Parathyroid adenoma (tissue), 2 donors: ENCODE data around the gene ZNF573.
A peak's percentile ranks its signal among the peaks of the same experiment; 100 is the strongest.
"Not testable (repeated sequence)": the region's sequence is repeated elsewhere in the genome, so short reads cannot be mapped to it uniquely, and the experiment has no call there.

Experiments
- H2AFZ ChIP-seq: fragments of 300-600 bp; sonication (generic); one replicate; pipeline ENCODE4 v1.7.0; 2017; ENCODE audit warnings: antibody characterized with exemption, mild to moderate bottlenecking
- H3K27ac ChIP-seq: fragments of 300-600 bp; sonication (generic); one replicate; pipeline ENCODE4 v1.7.0; 2017
- H3K27me3 ChIP-seq: fragments of 300-600 bp; sonication (generic); one replicate; pipeline ENCODE4 v1.7.0; 2017; ENCODE audit warnings: low read length; ENCODE audit not compliant: control insufficient read depth, insufficient read depth
- H3K36me3 ChIP-seq: fragments of 300-600 bp; sonication (generic); one replicate; pipeline ENCODE4 v1.7.0; 2017; ENCODE audit warnings: low read length; ENCODE audit not compliant: control insufficient read depth, insufficient read depth
- H3K4me1 ChIP-seq: fragments of 300-600 bp; sonication (generic); one replicate; pipeline ENCODE4 v1.7.0; 2017; ENCODE audit warnings: control low read depth
- H3K4me2 ChIP-seq: fragments of 300-600 bp; sonication (generic); one replicate; pipeline ENCODE4 v1.7.0; 2017; ENCODE audit warnings: low read length
- H3K4me3 ChIP-seq: fragments of 300-600 bp; sonication (generic); one replicate; pipeline ENCODE4 v1.7.0; 2017; ENCODE audit warnings: low read depth, low read length
- H3K79me2 ChIP-seq: fragments of 300-600 bp; sonication (generic); one replicate; pipeline ENCODE4 v1.7.0; 2017; ENCODE audit warnings: control low read depth
- H3K9ac ChIP-seq: fragments of 300-600 bp; sonication (generic); one replicate; pipeline ENCODE4 v1.7.0; 2017; ENCODE audit warnings: mild to moderate bottlenecking
- H3K9me3 ChIP-seq: fragments of 300-600 bp; sonication (generic); one replicate; pipeline ENCODE4 v1.7.0; 2017; ENCODE audit warnings: low read length; ENCODE audit not compliant: control insufficient read depth
- TF ChIP-seq, protein P1 (sequence below): fragments of 300-600 bp; sonication (generic); IDR thresholded peaks from one replicate; pipeline ENCODE4 v1.7.0; 2017; ENCODE audit warnings: antibody characterized with exemption, mild to moderate bottlenecking
- donor health status: primary hyperparathyroidism.

The ZNF573 gene

DNA sequence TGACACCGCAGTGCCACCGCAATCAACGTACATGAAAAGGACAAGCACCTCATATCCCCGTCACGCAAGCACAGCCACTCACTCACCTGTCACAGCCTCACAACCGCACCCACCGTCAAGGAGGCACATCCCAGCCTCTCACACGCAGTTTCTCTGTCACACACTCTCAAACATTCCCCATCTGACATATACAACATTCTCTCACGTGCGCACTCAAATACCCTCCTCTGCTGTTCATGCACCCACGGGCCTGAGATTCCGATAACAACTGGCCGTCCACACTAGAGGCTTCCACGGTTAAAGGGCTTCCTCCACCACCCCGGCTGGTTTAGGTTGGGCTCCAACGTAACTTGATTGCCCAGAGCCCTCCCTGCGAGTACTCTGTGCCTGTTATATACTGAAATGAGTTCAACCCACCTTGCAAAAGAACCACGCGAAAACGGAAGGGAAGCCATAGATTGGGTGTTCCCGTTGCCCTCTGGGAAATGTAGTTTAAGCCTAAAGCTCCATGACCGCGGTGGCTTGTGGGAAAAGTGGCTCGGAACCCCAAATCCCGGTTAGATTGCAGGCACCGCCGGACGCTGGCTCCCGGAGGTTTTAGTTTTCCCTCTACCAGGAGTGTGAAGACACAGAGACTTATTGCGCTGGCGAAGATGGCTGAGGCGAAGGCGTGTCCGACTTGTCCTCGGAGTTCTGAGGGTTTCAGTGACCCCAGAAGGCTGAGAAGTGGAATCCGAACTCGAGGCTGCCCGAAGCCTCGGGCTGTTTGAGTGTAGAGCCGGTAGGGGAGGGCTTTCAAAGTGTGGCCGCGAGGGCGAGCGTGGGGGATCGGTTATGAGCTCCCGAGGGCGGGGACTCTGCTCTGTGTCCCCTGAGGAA lies at the start of gene ZNF573:
TSS of gene ZNF573 (minus strand) at position 460 of the 879 bp plus-strand sequence. CDS start 5,857 bp downstream, outside the sequence.
- H3K4me2 ChIP-seq, result peak within 1 kb of the TSS; percentile 89
- no peaks in the 10 kb centered on the region for H3K27me3 ChIP-seq
- no peaks in the 10 kb centered on the region for H3K4me1 ChIP-seq
- H3K27ac ChIP-seq, result peak within 1 kb of the TSS; percentile 82
- no peaks in the 10 kb centered on the region for H3K36me3 ChIP-seq
- H3K9me3 ChIP-seq, result no peaks in the 10 kb centered on the region
- peak within 1 kb of the TSS; percentile 34 for H3K9ac ChIP-seq
- H3K4me3 ChIP-seq, result peak within 1 kb of the TSS; percentile 94
- TF ChIP-seq, protein P1, sequence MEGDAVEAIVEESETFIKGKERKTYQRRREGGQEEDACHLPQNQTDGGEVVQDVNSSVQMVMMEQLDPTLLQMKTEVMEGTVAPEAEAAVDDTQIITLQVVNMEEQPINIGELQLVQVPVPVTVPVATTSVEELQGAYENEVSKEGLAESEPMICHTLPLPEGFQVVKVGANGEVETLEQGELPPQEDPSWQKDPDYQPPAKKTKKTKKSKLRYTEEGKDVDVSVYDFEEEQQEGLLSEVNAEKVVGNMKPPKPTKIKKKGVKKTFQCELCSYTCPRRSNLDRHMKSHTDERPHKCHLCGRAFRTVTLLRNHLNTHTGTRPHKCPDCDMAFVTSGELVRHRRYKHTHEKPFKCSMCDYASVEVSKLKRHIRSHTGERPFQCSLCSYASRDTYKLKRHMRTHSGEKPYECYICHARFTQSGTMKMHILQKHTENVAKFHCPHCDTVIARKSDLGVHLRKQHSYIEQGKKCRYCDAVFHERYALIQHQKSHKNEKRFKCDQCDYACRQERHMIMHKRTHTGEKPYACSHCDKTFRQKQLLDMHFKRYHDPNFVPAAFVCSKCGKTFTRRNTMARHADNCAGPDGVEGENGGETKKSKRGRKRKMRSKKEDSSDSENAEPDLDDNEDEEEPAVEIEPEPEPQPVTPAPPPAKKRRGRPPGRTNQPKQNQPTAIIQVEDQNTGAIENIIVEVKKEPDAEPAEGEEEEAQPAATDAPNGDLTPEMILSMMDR, result no peak
- H3K79me2 ChIP-seq, result no peaks in the 10 kb centered on the region
- peak within 1 kb of the TSS; percentile 98 for H2AFZ ChIP-seq

DNA sequence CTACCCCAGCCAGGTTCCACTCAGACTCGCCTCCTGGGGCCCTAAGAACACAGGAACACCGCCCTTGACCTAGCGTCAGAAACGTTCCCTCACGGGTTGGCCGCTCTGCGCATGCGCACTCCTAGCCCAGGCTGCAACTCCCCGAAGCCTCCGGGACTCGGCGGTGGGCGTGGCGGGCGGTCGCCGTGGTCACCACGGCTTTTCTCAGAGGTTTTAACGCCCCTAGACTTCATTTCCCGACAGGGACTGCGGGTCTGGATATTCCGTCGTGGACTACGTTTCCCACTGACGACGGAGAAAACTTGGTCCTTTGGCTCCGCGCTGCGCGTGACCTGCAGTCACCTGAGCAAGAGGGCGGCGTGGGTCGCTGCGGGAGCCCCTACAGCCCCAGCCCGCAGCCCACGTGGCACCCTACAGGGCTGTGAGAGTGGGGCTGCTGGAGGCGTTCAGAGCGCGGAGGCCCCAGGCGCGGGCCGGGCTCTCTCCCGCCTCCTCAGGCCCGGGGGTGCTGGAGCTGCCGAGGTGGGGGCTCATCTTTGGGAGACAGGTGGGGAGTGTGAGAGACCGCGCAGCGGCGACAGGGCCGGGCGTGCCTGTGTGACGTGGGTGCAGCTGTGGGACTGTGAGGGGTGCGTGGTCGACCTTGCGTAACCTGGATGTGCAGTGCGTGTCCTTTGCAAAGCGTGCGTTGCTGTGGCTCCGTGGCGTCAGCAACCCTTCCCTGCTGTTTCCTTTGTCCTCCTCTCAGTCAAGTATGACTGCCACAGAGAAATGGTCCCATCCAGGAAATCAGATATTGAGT lies 38.0 kb upstream of the ZNF573 start:
- Histone ChIP-seq H3K79me2 (no peaks in the 10 kb centered on the region), H3K9ac (no peak overlapping the region), H3K9me3 (no peaks in the 10 kb centered on the region), H3K4me2 (peak overlapping the region; percentile 97), H2AFZ (peak overlapping the region; percentile 60), H3K4me3 (peak overlapping the region; percentile 83), H3K4me1 (no peaks in the 10 kb centered on the region), H3K27ac (no peak overlapping the region), H3K36me3 (no peaks in the 10 kb centered on the region), H3K27me3 (no peaks in the 10 kb centered on the region)
- TF ChIP-seq, protein P1, result no peak

DNA sequence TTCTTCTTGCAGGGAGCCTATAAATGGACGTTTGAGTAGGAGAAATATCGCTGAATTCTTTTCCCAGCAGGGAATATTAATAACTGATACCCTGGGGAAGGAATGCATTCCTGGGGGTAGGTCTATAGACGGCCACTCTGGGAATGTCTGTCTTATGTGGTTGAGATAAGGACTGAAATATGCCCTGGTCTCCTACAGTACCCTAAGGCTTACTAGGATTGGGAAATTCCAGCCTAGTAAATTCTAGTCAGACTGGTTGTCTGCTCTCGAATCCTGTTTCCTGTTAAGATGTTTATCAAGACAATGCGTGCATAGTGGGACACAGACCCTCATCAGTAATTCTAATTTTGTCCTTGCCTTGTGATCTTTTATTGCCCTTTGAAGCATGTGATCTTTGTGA lies 36.2 kb upstream of the ZNF573 start:
- H3K4me1 ChIP-seq, H3K9ac ChIP-seq, H3K79me2 ChIP-seq, H3K27ac ChIP-seq, H3K36me3 ChIP-seq, H3K27me3 ChIP-seq, H3K4me3 ChIP-seq, H2AFZ ChIP-seq, H3K9me3 ChIP-seq, H3K4me2 ChIP-seq: not testable (repeated sequence)

DNA sequence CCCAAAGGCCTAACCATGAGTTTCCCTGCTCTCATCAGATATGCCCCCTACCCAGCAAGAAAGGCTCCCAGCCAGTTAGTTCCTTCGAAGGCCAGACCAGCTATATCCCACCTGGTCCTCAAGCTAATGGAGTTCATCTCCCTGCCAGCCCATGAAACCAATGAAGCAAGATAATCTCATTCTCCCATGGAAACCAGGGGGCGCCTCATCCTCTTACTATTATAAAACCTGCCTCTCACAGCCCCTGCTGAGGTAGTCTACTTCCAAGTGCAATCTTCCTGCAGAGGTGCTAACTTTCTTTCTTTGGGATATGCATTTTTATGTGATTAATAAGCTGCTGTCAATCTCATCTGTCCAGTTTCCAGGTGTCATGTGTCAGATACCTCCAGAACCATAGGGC lies 34.0 kb upstream of the ZNF573 start:
- H3K27ac ChIP-seq, result no peak overlapping the region
- H3K79me2 ChIP-seq, result no peaks in the 10 kb centered on the region
- no peak overlapping the region for H3K9ac ChIP-seq
- H3K27me3 ChIP-seq, result no peaks in the 10 kb centered on the region
- H3K4me2 ChIP-seq, result no peak overlapping the region
- no peaks in the 10 kb centered on the region for H3K36me3 ChIP-seq
- no peak overlapping the region for H3K4me3 ChIP-seq
- no peaks in the 10 kb centered on the region for H3K9me3 ChIP-seq
- TF ChIP-seq, protein P1, result no peak
- H3K4me1 ChIP-seq, result no peaks in the 10 kb centered on the region
- H2AFZ ChIP-seq, result no peak overlapping the region

DNA sequence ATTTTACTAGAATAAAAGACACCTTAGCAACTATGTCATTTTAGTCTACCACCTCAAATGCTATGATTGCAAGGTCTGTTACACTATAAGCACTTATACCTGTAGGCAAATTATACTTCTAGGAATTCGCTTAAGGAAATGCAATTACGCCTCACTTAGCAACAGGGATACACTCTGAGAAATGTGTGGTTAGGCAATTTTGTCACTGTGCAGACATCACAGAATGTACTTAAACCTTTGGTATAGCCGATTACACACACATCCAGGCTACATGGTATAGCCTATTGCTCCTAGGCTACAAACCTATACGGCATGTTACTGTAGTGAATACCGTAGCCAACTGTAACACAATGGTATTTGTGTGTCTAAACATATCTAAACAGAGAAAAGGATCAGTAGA lies 30.0 kb upstream of the ZNF573 start:
- Histone ChIP-seq H3K9me3 (no peaks in the 10 kb centered on the region), H3K4me1 (no peaks in the 10 kb centered on the region), H3K27me3 (no peaks in the 10 kb centered on the region), H3K9ac (no peak overlapping the region), H3K27ac (no peak overlapping the region), H3K4me2 (no peak overlapping the region), H3K4me3 (no peak overlapping the region), H3K36me3 (no peaks in the 10 kb centered on the region), H3K79me2 (no peaks in the 10 kb centered on the region), H2AFZ (no peak overlapping the region)
- TF ChIP-seq, protein P1, result no peak
